PC-3 (cell line): Measurements from ENCODE around the gene COL4A1. TPM values are rescaled to one million over a fixed set of nuclear protein-coding genes. Genes with fewer than 3 reads are reported as not detected.

Experiments
- ATAC-seq: fragments of 200-7000 bp; cut with Tn5 transposase; 2 replicates; pipeline ENCODE4 v1.9.1; 2020; ENCODE audit warnings: mild to moderate bottlenecking, moderate library complexity
- BruUV-seq: library from RNA; stranded (reverse); fragments of 400-500 nt; replicated peaks from 2 replicates; lab custom pipeline; 2021; lab: Mats Ljungman, UMichigan
- CTCF ChIA-PET: fragments of 300-600 bp; sonication (Branson Sonifier 250); formaldehyde crosslinking; loops from one replicate; lab custom pipeline; 2022; ENCODE audit warnings: antibody characterized with exemption; lab: Charles Lee
- POLR2A ChIA-PET: fragments of 300-600 bp; sonication (Branson Sonifier 250); formaldehyde crosslinking; loops from one replicate; lab custom pipeline; 2022; ENCODE audit warnings: antibody characterized with exemption; ENCODE audit not compliant: unreplicated experiment; lab: Charles Lee
- DNase-seq: peaks from one replicate; pipeline ENCODE4 v3.0.0-alpha.2; 2015
- H2AFZ ChIP-seq: fragments of 300-600 bp; sonication (generic); 2 replicates; pipeline ENCODE4 v1.6.0; 2016; ENCODE audit warnings: antibody characterized with exemption, low read length
- H3F3A ChIP-seq: fragments of 300-600 bp; sonication (generic); one replicate; pipeline ENCODE4 v1.6.0; 2017; ENCODE audit warnings: antibody characterized with exemption, low read length, control low read depth, mild to moderate bottlenecking; ENCODE audit not compliant: unreplicated experiment
- H3K27ac ChIP-seq: fragments of 300-600 bp; sonication (generic); 2 replicates; pipeline ENCODE4 v1.5.1; 2016; ENCODE audit warnings: mild to moderate bottlenecking, low read length
- H3K27me3 ChIP-seq: fragments of 300-600 bp; sonication (generic); 2 replicates; pipeline ENCODE4 v1.6.1; 2016; ENCODE audit warnings: low read length, mixed read lengths
- H3K36me3 ChIP-seq: fragments of 300-600 bp; sonication (generic); 2 replicates; pipeline ENCODE4 v1.6.1; 2016; ENCODE audit warnings: low read depth, mixed run types, low read length, mixed read lengths
- H3K4me1 ChIP-seq: fragments of 300-600 bp; sonication (generic); 2 replicates; pipeline ENCODE4 v1.5.1; 2016; ENCODE audit warnings: low read length; ENCODE audit not compliant: insufficient read depth
- H3K4me2 ChIP-seq: fragments of 300-600 bp; sonication (generic); 2 replicates; pipeline ENCODE4 v1.6.0; 2016; ENCODE audit warnings: low read length
- H3K4me3 ChIP-seq: fragments of 300-600 bp; sonication (generic); 2 replicates; pipeline ENCODE4 v1.5.1; 2016; ENCODE audit warnings: mild to moderate bottlenecking, low read length, mixed read lengths
- H3K79me2 ChIP-seq: fragments of 300-600 bp; sonication (generic); 2 replicates; pipeline ENCODE4 v1.6.1; 2017; ENCODE audit warnings: low read length, mixed read lengths
- H3K9ac ChIP-seq: fragments of 300-600 bp; sonication (generic); 2 replicates; pipeline ENCODE4 v1.6.0; 2016; ENCODE audit warnings: mild to moderate bottlenecking, low read length
- H3K9me2 ChIP-seq: fragments of 300-600 bp; sonication (generic); replicated peaks from 2 replicates; pipeline ENCODE4 v1.6.1; 2016; ENCODE audit warnings: mixed run types, low read length, mixed read lengths
- H3K9me3 ChIP-seq: fragments of 300-600 bp; sonication (generic); 2 replicates; pipeline ENCODE4 v1.6.1; 2016; ENCODE audit warnings: low read length, mixed read lengths
- H4K20me1 ChIP-seq: fragments of 300-600 bp; sonication (generic); 2 replicates; pipeline ENCODE4 v1.6.1; 2016; ENCODE audit warnings: low read length, mixed read lengths
- EZH2 ChIP-seq: fragments of 300-600 bp; sonication (generic); IDR thresholded peaks from one replicate; pipeline ENCODE4 v1.6.1; 2017; ENCODE audit warnings: antibody characterized with exemption, mild to moderate bottlenecking, low read length; ENCODE audit not compliant: unreplicated experiment
- EZH2phosphoT487 ChIP-seq: fragments of 300-600 bp; sonication (generic); IDR thresholded peaks from 2 replicates; pipeline ENCODE4 v1.6.1; 2018; ENCODE audit warnings: mild to moderate bottlenecking, antibody characterized with exemption, low read length, borderline replicate concordance
- intact Hi-C: fragments of 100-400 bp; cut with micrococcal nuclease; formaldehyde crosslinking; loops from 2 replicates; pipeline ENCODE4 v1.9.0; 2023
- total RNA-seq: library from RNA; depleted of rRNA; stranded (reverse); fragments of >200 nt; gene quantifications from 2 replicates; pipeline ENCODE4 v1.2.3, GENCODE V29; 2014
- TF ChIP-seq, protein P1 (sequence below): fragments of 300-600 bp; sonication (generic); conservative IDR thresholded peaks from 2 replicates; pipeline ENCODE4 v1.5.1; 2017; ENCODE audit warnings: antibody characterized with exemption, low read depth, mild to moderate bottlenecking, low read length

The COL4A1 gene
- total RNA-seq, 1 experiment from 2014 or later, result 48.7 TPM

DNA sequence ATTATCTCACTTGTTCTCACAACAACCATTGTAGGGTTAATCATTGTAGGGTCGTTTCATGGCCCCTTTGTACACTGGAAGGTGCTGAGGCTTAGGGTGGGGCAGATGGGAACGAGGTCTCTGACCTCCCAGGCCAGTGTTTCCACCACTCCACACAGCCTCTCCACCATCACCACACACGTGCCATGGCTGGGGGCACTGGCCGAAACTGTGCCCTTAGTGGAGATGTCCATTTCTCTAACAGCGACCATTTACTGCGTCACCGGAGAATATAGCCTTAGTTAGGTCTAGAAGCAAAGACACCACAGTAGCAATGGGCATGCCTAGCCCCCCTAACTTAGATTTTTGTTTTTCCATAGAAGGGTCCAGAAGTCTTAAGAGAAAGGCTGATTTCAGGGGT lies 36.5 kb downstream of the COL4A1 start:
- H3K4me2 ChIP-seq, result no peak overlapping the region
- H3K27me3 ChIP-seq, result no peaks in the 10 kb centered on the region
- CTCF ChIA-PET, result no interaction called here
- no peaks in the 10 kb centered on the region for H3K9me2 ChIP-seq
- TF ChIP-seq EZH2phosphoT487, result no peak
- TF ChIP-seq, protein P1, sequence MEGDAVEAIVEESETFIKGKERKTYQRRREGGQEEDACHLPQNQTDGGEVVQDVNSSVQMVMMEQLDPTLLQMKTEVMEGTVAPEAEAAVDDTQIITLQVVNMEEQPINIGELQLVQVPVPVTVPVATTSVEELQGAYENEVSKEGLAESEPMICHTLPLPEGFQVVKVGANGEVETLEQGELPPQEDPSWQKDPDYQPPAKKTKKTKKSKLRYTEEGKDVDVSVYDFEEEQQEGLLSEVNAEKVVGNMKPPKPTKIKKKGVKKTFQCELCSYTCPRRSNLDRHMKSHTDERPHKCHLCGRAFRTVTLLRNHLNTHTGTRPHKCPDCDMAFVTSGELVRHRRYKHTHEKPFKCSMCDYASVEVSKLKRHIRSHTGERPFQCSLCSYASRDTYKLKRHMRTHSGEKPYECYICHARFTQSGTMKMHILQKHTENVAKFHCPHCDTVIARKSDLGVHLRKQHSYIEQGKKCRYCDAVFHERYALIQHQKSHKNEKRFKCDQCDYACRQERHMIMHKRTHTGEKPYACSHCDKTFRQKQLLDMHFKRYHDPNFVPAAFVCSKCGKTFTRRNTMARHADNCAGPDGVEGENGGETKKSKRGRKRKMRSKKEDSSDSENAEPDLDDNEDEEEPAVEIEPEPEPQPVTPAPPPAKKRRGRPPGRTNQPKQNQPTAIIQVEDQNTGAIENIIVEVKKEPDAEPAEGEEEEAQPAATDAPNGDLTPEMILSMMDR, result no peak
- TF ChIP-seq EZH2, result no peak
- H3K9ac ChIP-seq, result no peak overlapping the region
- no TSS peak for BruUV-seq
- H3F3A ChIP-seq, result no peaks in the 10 kb centered on the region
- H3K36me3 ChIP-seq, result no peaks in the 10 kb centered on the region
- no peaks in the 10 kb centered on the region for H3K9me3 ChIP-seq
- POLR2A ChIA-PET, result no interaction called here
- DNase-seq (no peak), ATAC-seq (no peak)
- H3K4me3 ChIP-seq, result no peak overlapping the region
- no peaks in the 10 kb centered on the region for H3K4me1 ChIP-seq
- no peaks in the 10 kb centered on the region for H4K20me1 ChIP-seq
- intact Hi-C loops, result no loop called here
- H3K27ac ChIP-seq, result no peak overlapping the region
- H3K79me2 ChIP-seq, result no peaks in the 10 kb centered on the region
- H2AFZ ChIP-seq, result no peak overlapping the region

DNA sequence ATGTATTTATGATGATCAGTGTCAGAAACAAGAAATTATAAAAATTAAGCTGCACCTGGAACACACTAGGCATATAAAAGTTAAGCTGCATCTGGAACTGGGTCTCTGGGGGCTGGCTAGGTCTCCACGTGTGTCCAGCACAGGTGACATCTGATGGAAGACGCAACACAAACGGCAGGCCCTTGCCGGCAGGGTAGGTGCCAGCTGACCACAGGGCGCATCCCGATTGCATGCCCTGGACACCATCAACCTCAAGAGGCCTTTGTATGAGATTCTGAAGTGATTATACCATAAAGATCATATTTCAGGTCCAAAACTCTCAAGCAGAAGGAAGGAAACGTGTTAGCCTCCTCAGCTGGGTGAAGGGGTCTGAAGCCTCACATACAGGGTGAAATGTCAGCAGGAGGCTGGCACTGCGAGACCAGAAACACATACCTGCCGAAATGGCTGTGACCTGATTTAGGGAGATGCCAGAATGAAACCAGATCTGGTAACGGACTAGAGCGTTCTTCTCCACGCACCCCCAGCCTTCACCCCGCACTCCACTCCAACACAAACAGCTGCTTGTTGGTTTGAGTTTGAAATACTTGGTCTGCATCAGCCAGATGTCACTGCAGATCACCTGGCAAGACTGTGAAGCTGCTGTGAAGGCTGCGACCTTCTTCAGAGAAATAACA lies 37.3 kb downstream of the COL4A1 start:
- DNase-seq (no peak), ATAC-seq (no peak)
- BruUV-seq, result no TSS peak
- H3K36me3 ChIP-seq, result no peaks in the 10 kb centered on the region
- no peaks in the 10 kb centered on the region for H3K9me2 ChIP-seq
- H3K4me3 ChIP-seq, result no peak overlapping the region
- no peak overlapping the region for H3K4me2 ChIP-seq
- no peak overlapping the region for H2AFZ ChIP-seq
- no peaks in the 10 kb centered on the region for H3K79me2 ChIP-seq
- no peak overlapping the region for H3K9ac ChIP-seq
- H3F3A ChIP-seq, result no peaks in the 10 kb centered on the region
- intact Hi-C loops, result no loop called here
- ChIA-PET CTCF (no interaction called here), POLR2A (no interaction called here)
- no peaks in the 10 kb centered on the region for H3K9me3 ChIP-seq
- TF ChIP-seq, protein P1, result no peak
- TF ChIP-seq EZH2phosphoT487 (no peak), EZH2 (no peak)
- no peaks in the 10 kb centered on the region for H3K27me3 ChIP-seq
- no peaks in the 10 kb centered on the region for H4K20me1 ChIP-seq
- no peaks in the 10 kb centered on the region for H3K4me1 ChIP-seq
- no peak overlapping the region for H3K27ac ChIP-seq

DNA sequence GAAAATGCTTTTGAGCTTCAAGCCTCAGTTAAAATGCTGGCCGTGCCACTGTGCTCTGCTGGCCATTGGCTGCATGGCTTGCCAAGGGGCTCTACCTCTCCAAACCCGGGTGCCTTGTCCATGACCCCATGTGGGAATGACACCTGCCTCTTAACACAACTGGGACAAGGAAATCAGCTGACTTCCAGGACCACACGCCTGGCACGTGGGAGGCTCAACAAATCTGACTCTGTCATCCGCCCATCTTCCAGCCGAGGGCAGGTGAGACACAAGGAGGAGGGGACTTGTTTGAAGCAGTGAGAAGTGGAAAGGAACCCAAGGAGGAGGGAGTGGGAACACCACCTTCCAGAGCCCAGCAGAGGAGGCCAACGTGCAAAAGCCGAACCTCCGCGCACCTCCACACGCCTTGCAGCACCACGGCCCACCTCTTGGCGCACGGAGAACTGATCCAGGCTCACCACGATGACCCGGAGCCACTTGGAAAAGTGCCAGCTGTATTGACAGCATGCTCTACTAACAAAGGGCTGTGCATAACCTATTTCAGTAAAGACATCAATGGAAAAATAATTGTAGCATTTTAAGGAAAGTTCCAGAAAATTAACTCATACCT lies 38.3 kb downstream of the COL4A1 start:
- TF ChIP-seq EZH2 (no peak), EZH2phosphoT487 (no peak)
- BruUV-seq, result no TSS peak
- no peaks in the 10 kb centered on the region for H3K4me1 ChIP-seq
- no peaks in the 10 kb centered on the region for H3K36me3 ChIP-seq
- H4K20me1 ChIP-seq, result no peaks in the 10 kb centered on the region
- H3K79me2 ChIP-seq, result no peaks in the 10 kb centered on the region
- ATAC-seq (no peak), DNase-seq (no peak)
- H2AFZ ChIP-seq, result no peak overlapping the region
- no peaks in the 10 kb centered on the region for H3K9me3 ChIP-seq
- no peaks in the 10 kb centered on the region for H3K27me3 ChIP-seq
- intact Hi-C loops, result no loop called here
- H3F3A ChIP-seq, result no peaks in the 10 kb centered on the region
- H3K9me2 ChIP-seq, result no peaks in the 10 kb centered on the region
- no peak overlapping the region for H3K4me3 ChIP-seq
- ChIA-PET POLR2A (no interaction called here), CTCF (no interaction called here)
- H3K4me2 ChIP-seq, result no peak overlapping the region
- no peak overlapping the region for H3K27ac ChIP-seq
- H3K9ac ChIP-seq, result no peak overlapping the region
